HL-60 (cell line): ENCODE results near the gene CDC73.

Experiments used
- GABPA ChIP-seq: IDR thresholded peaks from 2 replicates; pipeline ENCODE4 v1.6.1; 2012; ENCODE audit warnings: low read depth
- POLR2AphosphoS5 ChIP-seq: IDR thresholded peaks from 2 replicates; pipeline ENCODE4 v1.6.1; 2012; ENCODE audit warnings: low read depth
- TF ChIP-seq, protein P1 (sequence below): IDR thresholded peaks from one replicate; pipeline ENCODE4 v1.5.1; 2011; ENCODE audit warnings: low read length, control low read depth, inconsistent platforms; ENCODE audit not compliant: insufficient read depth

DNA sequence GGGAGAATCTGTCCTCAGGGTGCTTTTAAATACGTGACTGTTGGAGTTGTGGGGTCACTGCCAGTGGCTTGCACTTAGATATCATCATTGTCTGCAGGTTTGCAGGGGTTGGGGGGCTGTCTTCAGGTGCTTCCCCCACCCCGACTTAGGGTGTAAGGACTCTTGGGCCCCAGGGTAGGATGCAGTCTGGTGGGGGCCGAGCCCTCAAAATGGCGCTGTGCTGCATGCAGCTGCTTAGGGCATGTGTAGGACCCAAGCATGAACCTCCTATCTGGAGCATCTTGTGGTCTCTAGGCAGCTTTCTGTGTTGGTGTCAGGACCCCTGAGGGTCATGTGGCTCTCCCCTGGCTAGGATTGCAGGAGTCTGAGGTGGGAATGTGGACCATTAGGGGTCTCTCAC is 120.2 kb downstream of the CDC73 start:
- TF ChIP-seq, protein P1, sequence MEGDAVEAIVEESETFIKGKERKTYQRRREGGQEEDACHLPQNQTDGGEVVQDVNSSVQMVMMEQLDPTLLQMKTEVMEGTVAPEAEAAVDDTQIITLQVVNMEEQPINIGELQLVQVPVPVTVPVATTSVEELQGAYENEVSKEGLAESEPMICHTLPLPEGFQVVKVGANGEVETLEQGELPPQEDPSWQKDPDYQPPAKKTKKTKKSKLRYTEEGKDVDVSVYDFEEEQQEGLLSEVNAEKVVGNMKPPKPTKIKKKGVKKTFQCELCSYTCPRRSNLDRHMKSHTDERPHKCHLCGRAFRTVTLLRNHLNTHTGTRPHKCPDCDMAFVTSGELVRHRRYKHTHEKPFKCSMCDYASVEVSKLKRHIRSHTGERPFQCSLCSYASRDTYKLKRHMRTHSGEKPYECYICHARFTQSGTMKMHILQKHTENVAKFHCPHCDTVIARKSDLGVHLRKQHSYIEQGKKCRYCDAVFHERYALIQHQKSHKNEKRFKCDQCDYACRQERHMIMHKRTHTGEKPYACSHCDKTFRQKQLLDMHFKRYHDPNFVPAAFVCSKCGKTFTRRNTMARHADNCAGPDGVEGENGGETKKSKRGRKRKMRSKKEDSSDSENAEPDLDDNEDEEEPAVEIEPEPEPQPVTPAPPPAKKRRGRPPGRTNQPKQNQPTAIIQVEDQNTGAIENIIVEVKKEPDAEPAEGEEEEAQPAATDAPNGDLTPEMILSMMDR = no peak
- no peak for TF ChIP-seq POLR2AphosphoS5
- TF ChIP-seq GABPA = no peak
